Neural cell (in vitro differentiated cells): Measurements from ENCODE around the gene OTUB1.

Experiments used
- EZH2 ChIP-seq: fragments of 200-600, 300-800 bp; shearing (Covaris generic), sonication (generic); IDR thresholded peaks from 2 replicates; pipeline ENCODE4 v1.6.1; 2014; ENCODE audit warnings: antibody characterized with exemption, low read length, borderline replicate concordance, mild to moderate bottlenecking; ENCODE audit not compliant: insufficient read depth, poor library complexity, severe bottlenecking
- RAD21 ChIP-seq: fragments of 450-650 bp; conservative IDR thresholded peaks from 2 replicates; pipeline ENCODE4 v1.6.1; 2014; ENCODE audit warnings: antibody characterized with exemption, mild to moderate bottlenecking, moderate library complexity
- TF ChIP-seq, protein P1 (sequence below): fragments of 450-650 bp; IDR thresholded peaks from 2 replicates; pipeline ENCODE4 v1.5.1; 2014; ENCODE audit warnings: antibody characterized with exemption, mild to moderate bottlenecking, moderate library complexity; ENCODE audit not compliant: poor library complexity, severe bottlenecking

DNA sequence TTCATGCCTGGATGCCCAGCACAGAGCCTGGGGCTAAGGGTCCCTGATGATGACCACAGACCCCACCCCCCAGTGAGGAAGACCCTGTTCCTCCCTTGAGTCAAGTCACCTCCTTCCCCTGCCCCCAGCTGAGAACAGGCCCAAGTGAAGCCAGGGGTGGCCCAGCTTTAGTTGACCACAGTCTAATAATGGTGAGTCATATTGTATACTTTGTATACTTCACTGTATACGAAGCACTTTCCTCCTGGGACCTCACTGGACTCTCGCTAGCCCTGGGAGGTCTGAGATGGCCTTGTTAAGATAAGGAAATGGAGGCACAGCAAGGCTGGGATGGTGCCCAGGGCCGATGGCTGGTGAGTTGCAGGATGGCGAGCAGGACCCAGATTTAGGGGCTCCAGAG is 45.8 kb downstream of the OTUB1 start:
- TF ChIP-seq, protein P1, sequence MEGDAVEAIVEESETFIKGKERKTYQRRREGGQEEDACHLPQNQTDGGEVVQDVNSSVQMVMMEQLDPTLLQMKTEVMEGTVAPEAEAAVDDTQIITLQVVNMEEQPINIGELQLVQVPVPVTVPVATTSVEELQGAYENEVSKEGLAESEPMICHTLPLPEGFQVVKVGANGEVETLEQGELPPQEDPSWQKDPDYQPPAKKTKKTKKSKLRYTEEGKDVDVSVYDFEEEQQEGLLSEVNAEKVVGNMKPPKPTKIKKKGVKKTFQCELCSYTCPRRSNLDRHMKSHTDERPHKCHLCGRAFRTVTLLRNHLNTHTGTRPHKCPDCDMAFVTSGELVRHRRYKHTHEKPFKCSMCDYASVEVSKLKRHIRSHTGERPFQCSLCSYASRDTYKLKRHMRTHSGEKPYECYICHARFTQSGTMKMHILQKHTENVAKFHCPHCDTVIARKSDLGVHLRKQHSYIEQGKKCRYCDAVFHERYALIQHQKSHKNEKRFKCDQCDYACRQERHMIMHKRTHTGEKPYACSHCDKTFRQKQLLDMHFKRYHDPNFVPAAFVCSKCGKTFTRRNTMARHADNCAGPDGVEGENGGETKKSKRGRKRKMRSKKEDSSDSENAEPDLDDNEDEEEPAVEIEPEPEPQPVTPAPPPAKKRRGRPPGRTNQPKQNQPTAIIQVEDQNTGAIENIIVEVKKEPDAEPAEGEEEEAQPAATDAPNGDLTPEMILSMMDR: no peak
- TF ChIP-seq EZH2 (no peak), RAD21 (no peak)
